Activated CD8-positive, alpha-beta T cell treated with anti-CD3 and anti-CD28 coated beads for 36 hours (primary cell): ENCODE results near the gene CAMSAP2. TPM values are rescaled to one million over a fixed set of nuclear protein-coding genes. Genes with fewer than 3 reads are reported as not detected.
A peak's percentile ranks its signal among the peaks of the same experiment; 100 is the strongest.

Experiments
- ATAC-seq: fragments of 200-7000 bp; cut with Tn5 transposase; one replicate; pipeline ENCODE4 v1.10.0; 2021; ENCODE audit warnings: mild to moderate bottlenecking, moderate library complexity
- CTCF ChIA-PET: fragments of 350-600 bp; sonication (Branson Sonifier 250); formaldehyde crosslinking; loops from one replicate; lab custom pipeline; 2021; ENCODE audit warnings: antibody characterized with exemption; lab: Charles Lee
- POLR2A ChIA-PET: fragments of 350-600 bp; sonication (Branson Sonifier 250); formaldehyde crosslinking; loops from one replicate; lab custom pipeline; 2021; ENCODE audit warnings: antibody characterized with exemption; lab: Charles Lee
- DNase-seq: peaks from one replicate; pipeline ENCODE4 v3.0.0-alpha.2; 2020
- H3K27ac Mint-ChIP-seq: one replicate; pipeline ENCODE4 v1.8.0; 2021; ENCODE audit warnings: mild to moderate bottlenecking, mixed read lengths
- H3K27me3 Mint-ChIP-seq: one replicate; pipeline ENCODE4 v1.8.0; 2021; ENCODE audit warnings: mixed read lengths
- H3K36me3 Mint-ChIP-seq: one replicate; pipeline ENCODE4 v1.8.0; 2021; ENCODE audit warnings: low read depth, mixed read lengths
- H3K4me1 Mint-ChIP-seq: one replicate; pipeline ENCODE4 v1.8.0; 2021; ENCODE audit warnings: low read depth, mixed read lengths
- H3K4me3 Mint-ChIP-seq: one replicate; pipeline ENCODE4 v1.8.0; 2021; ENCODE audit warnings: mild to moderate bottlenecking, moderate library complexity, mixed read lengths
- H3K9me3 Mint-ChIP-seq: one replicate; pipeline ENCODE4 v1.8.0; 2021; ENCODE audit warnings: mixed read lengths
- CTCF ChIP-seq: fragments of 200-600 bp; IDR thresholded peaks from one replicate; pipeline ENCODE4 v1.8.0; 2022; ENCODE audit warnings: antibody characterized with exemption, mild to moderate bottlenecking
- intact Hi-C: fragments of 100-400 bp; cut with micrococcal nuclease; formaldehyde crosslinking; loops from one replicate; pipeline ENCODE4 v1.10.0; 2022
- total RNA-seq, 2 experiments: library from RNA; stranded (reverse); gene quantifications; one replicate each; pipeline ENCODE4 v1.2.3, GENCODE V29; 2021

The CAMSAP2 gene
- total RNA-seq, 2 experiments from 2014 or later = 1.8 to 2.1 TPM

GRCh38 chr1:200850554-200850953, 111.9 kb downstream of the CAMSAP2 start:
- POLR2A ChIA-PET = no interaction called here
- no peak overlapping the region for H3K27ac Mint-ChIP-seq
- no peaks in the 10 kb centered on the region for H3K9me3 Mint-ChIP-seq
- intact Hi-C loops = no loop called here
- ATAC-seq (no peak), DNase-seq (no peak)
- peaks cover 2% of the 10 kb centered on the region for H3K4me1 Mint-ChIP-seq
- no peaks in the 10 kb centered on the region for H3K27me3 Mint-ChIP-seq
- CTCF ChIA-PET = interaction anchor here (1.4 kb wide), 1 partner anchor 10 kb away, joined by 3 read pairs; no protein-coding TSS in a partner anchor
- no peak for TF ChIP-seq CTCF
- H3K36me3 Mint-ChIP-seq = peaks cover 2% of the 10 kb centered on the region
- no peak overlapping the region for H3K4me3 Mint-ChIP-seq

GRCh38 chr1:200856716-200857357, 118.1 kb downstream of the CAMSAP2 start:
- intact Hi-C loops = no loop called here
- CTCF ChIA-PET = interaction anchor here (0.5 to 1.1 kb wide), 2 partner anchors 115 to 169 kb away, joined by 3 read pairs; no protein-coding TSS in a partner anchor
- ATAC-seq = peak; percentile 20
- Mint-ChIP-seq H3K27ac (no peak overlapping the region), H3K27me3 (no peaks in the 10 kb centered on the region), H3K4me1 (peaks cover 3% of the 10 kb centered on the region), H3K4me3 (no peak overlapping the region), H3K36me3 (no peaks in the 10 kb centered on the region), H3K9me3 (no peaks in the 10 kb centered on the region)
- DNase-seq = no peak
- TF ChIP-seq CTCF = no peak
- POLR2A ChIA-PET = no interaction called here

GRCh38 chr1:200857804-200858203, 119.1 kb downstream of the CAMSAP2 start:
- DNase-seq (no peak), ATAC-seq (no peak)
- Mint-ChIP-seq H3K36me3 (no peaks in the 10 kb centered on the region), H3K9me3 (no peaks in the 10 kb centered on the region), H3K4me1 (peaks cover 10% of the 10 kb centered on the region), H3K27me3 (no peaks in the 10 kb centered on the region), H3K4me3 (no peak overlapping the region), H3K27ac (no peak overlapping the region)
- ChIA-PET CTCF (interaction anchor here (0.5 to 1.1 kb wide), 3 partner anchors 9 to 168 kb away, joined by 3 read pairs; no protein-coding TSS in a partner anchor), POLR2A (interaction anchor here (1.2 to 1.5 kb wide), 2 partner anchors 20 to 51 kb away, joined by 3 read pairs; no protein-coding TSS in a partner anchor)
- no peak for TF ChIP-seq CTCF
- intact Hi-C loops = no loop called here

GRCh38 chr1:200861937-200862647, 123.4 kb downstream of the CAMSAP2 start:
- ChIA-PET CTCF (interaction anchor here (1.3 to 1.8 kb wide), 2 partner anchors 109 to 240 kb away, joined by 3 to 5 read pairs; no protein-coding TSS in a partner anchor), POLR2A (no interaction called here)
- Mint-ChIP-seq H3K27ac (no peak overlapping the region), H3K9me3 (no peaks in the 10 kb centered on the region), H3K36me3 (no peaks in the 10 kb centered on the region), H3K4me1 (peaks cover 31% of the 10 kb centered on the region), H3K4me3 (no peak overlapping the region), H3K27me3 (no peaks in the 10 kb centered on the region)
- peak; percentile 32 for ATAC-seq
- intact Hi-C loops = no loop called here
- TF ChIP-seq CTCF = no peak
- DNase-seq = no peak
